Activated naive CD4-positive, alpha-beta T cell treated with anti-CD3 and anti-CD28 coated beads for 36 hours (primary cell): ENCODE results near the gene GLIS2. TPM values are rescaled to one million over a fixed set of nuclear protein-coding genes. Genes with fewer than 3 reads are reported as not detected.
A peak's percentile ranks its signal among the peaks of the same experiment; 100 is the strongest.

ENCODE experiments used
- CTCF ChIA-PET: fragments of 350-600 bp; sonication (Branson Sonifier 250); formaldehyde crosslinking; loops from one replicate; lab custom pipeline; 2021; ENCODE audit warnings: antibody characterized with exemption; lab: Charles Lee
- DNase-seq: peaks from one replicate; pipeline ENCODE4 v3.0.0-alpha.2; 2020
- H3K27ac Mint-ChIP-seq: one replicate; pipeline ENCODE4 v1.8.0; 2021; ENCODE audit warnings: mild to moderate bottlenecking, mixed read lengths
- H3K27me3 Mint-ChIP-seq: one replicate; pipeline ENCODE4 v1.8.0; 2021; ENCODE audit warnings: low read depth, mixed read lengths
- H3K36me3 Mint-ChIP-seq: one replicate; pipeline ENCODE4 v1.8.0; 2021; ENCODE audit warnings: low read depth, mixed read lengths
- H3K4me1 Mint-ChIP-seq: one replicate; pipeline ENCODE4 v1.8.0; 2021; ENCODE audit warnings: low read depth, mixed read lengths
- H3K4me3 Mint-ChIP-seq: one replicate; pipeline ENCODE4 v1.8.0; 2021; ENCODE audit warnings: mild to moderate bottlenecking, moderate library complexity, mixed read lengths
- H3K9me3 Mint-ChIP-seq: one replicate; pipeline ENCODE4 v1.8.0; 2021; ENCODE audit warnings: mixed read lengths
- intact Hi-C: fragments of 100-400 bp; cut with micrococcal nuclease; formaldehyde crosslinking; loops from one replicate; pipeline ENCODE4 v1.15.1; 2023
- total RNA-seq, 2 experiments: library from RNA; stranded (reverse); gene quantifications; one replicate each; pipeline ENCODE4 v1.2.3, GENCODE V29; 2021

Gene GLIS2
- total RNA-seq, 2 experiments from 2014 or later, result 0.12 to 0.24 TPM

- intact Hi-C loops, result no loop called here
- no peaks in the 10 kb centered on the region for H3K27me3 Mint-ChIP-seq
- no peak overlapping the region for H3K4me3 Mint-ChIP-seq
- no peaks in the 10 kb centered on the region for H3K4me1 Mint-ChIP-seq
- peaks cover 7% of the 10 kb centered on the region for H3K36me3 Mint-ChIP-seq
- CTCF ChIA-PET, result interaction anchor here (1.1 kb wide), 1 partner anchor 41 kb away, joined by 4 read pairs; no protein-coding TSS in a partner anchor
- H3K27ac Mint-ChIP-seq, result no peak overlapping the region
- no peak for DNase-seq
- H3K9me3 Mint-ChIP-seq, result no peaks in the 10 kb centered on the region
Measured at GRCh38 chr16:4361944-4362311, 46.1 kb downstream of the GLIS2 start.

- H3K9me3 Mint-ChIP-seq, result no peaks in the 10 kb centered on the region
- CTCF ChIA-PET, result no interaction called here
- peaks cover 7% of the 10 kb centered on the region for H3K36me3 Mint-ChIP-seq
- intact Hi-C loops, result no loop called here
- no peaks in the 10 kb centered on the region for H3K4me1 Mint-ChIP-seq
- no peak overlapping the region for H3K27ac Mint-ChIP-seq
- no peak for DNase-seq
- no peak overlapping the region for H3K4me3 Mint-ChIP-seq
- H3K27me3 Mint-ChIP-seq, result no peaks in the 10 kb centered on the region
Measured at GRCh38 chr16:4362476-4363135, 46.7 kb downstream of the GLIS2 start.

- Mint-ChIP-seq H3K36me3 (peaks cover 3% of the 10 kb centered on the region), H3K9me3 (no peaks in the 10 kb centered on the region), H3K27ac (no peak overlapping the region), H3K27me3 (no peaks in the 10 kb centered on the region), H3K4me1 (no peaks in the 10 kb centered on the region), H3K4me3 (no peak overlapping the region)
- intact Hi-C loops, result no loop called here
- CTCF ChIA-PET, result interaction anchor here (1.4 kb wide), 1 partner anchor 39 kb away, joined by 5 read pairs; no protein-coding TSS in a partner anchor
- DNase-seq, result no peak
Measured at GRCh38 chr16:4364196-4365013, 48.5 kb downstream of the GLIS2 start.

GRCh38 chr16:4365014-4365406 lies 49.1 kb downstream of the GLIS2 start:
- Mint-ChIP-seq H3K36me3 (peaks cover 3% of the 10 kb centered on the region), H3K4me1 (no peaks in the 10 kb centered on the region), H3K9me3 (no peaks in the 10 kb centered on the region), H3K4me3 (no peak overlapping the region), H3K27me3 (no peaks in the 10 kb centered on the region), H3K27ac (no peak overlapping the region)
- no peak for DNase-seq
- CTCF ChIA-PET, result interaction anchor here (1.4 kb wide), 1 partner anchor 38 kb away, joined by 5 read pairs; no protein-coding TSS in a partner anchor
- intact Hi-C loops, result no loop called here

- Mint-ChIP-seq H3K9me3 (no peaks in the 10 kb centered on the region), H3K27me3 (no peaks in the 10 kb centered on the region), H3K4me1 (no peaks in the 10 kb centered on the region), H3K36me3 (peaks cover 3% of the 10 kb centered on the region), H3K27ac (no peak overlapping the region), H3K4me3 (no peak overlapping the region)
- no peak for DNase-seq
- CTCF ChIA-PET, result interaction anchor here (1.4 kb wide), 1 partner anchor 37 kb away, joined by 5 read pairs; no protein-coding TSS in a partner anchor
- intact Hi-C loops, result no loop called here
Measured at GRCh38 chr16:4365615-4366014, 49.7 kb downstream of the GLIS2 start.

- H3K36me3 Mint-ChIP-seq, result peaks cover 3% of the 10 kb centered on the region
- intact Hi-C loops, result no loop called here
- H3K27me3 Mint-ChIP-seq, result no peaks in the 10 kb centered on the region
- CTCF ChIA-PET, result interaction anchor here (0.6 kb wide), 2 partner anchors 72 to 101 kb away, joined by 3 read pairs; no protein-coding TSS in a partner anchor
- H3K4me1 Mint-ChIP-seq, result no peaks in the 10 kb centered on the region
- H3K4me3 Mint-ChIP-seq, result no peak overlapping the region
- DNase-seq, result no peak
- H3K27ac Mint-ChIP-seq, result no peak overlapping the region
- H3K9me3 Mint-ChIP-seq, result no peaks in the 10 kb centered on the region
Measured at GRCh38 chr16:4366016-4366415, 50.1 kb downstream of the GLIS2 start.

GRCh38 chr16:4367393-4367856 lies 51.6 kb downstream of the GLIS2 start:
- Mint-ChIP-seq H3K4me1 (peaks cover 2% of the 10 kb centered on the region), H3K27ac (peak overlapping the region; percentile 61), H3K9me3 (no peaks in the 10 kb centered on the region), H3K4me3 (no peak overlapping the region), H3K36me3 (peaks cover 3% of the 10 kb centered on the region), H3K27me3 (no peaks in the 10 kb centered on the region)
- CTCF ChIA-PET, result no interaction called here
- intact Hi-C loops, result no loop called here
- no peak for DNase-seq

- no peaks in the 10 kb centered on the region for H3K9me3 Mint-ChIP-seq
- peaks cover 4% of the 10 kb centered on the region for H3K4me1 Mint-ChIP-seq
- CTCF ChIA-PET, result interaction anchor here (0.7 to 1.7 kb wide), 2 partner anchors 26 to 33 kb away, joined by 4 to 6 read pairs; no protein-coding TSS in a partner anchor
- no peak overlapping the region for H3K27ac Mint-ChIP-seq
- no peaks in the 10 kb centered on the region for H3K36me3 Mint-ChIP-seq
- no peak overlapping the region for H3K4me3 Mint-ChIP-seq
- DNase-seq, result no peak
- intact Hi-C loops, result no loop called here
- H3K27me3 Mint-ChIP-seq, result no peaks in the 10 kb centered on the region
Measured at GRCh38 chr16:4369007-4369733, 53.3 kb downstream of the GLIS2 start.

- intact Hi-C loops, result loop anchor here (2.0 kb wide), 1 partner anchor 19 kb away; the partner anchor contains the start of gene PAM16
- DNase-seq, result no peak
- CTCF ChIA-PET, result interaction anchor here (1.7 kb wide), 1 partner anchor 32 kb away, joined by 6 read pairs; no protein-coding TSS in a partner anchor
- Mint-ChIP-seq H3K4me1 (peaks cover 4% of the 10 kb centered on the region), H3K27me3 (no peaks in the 10 kb centered on the region), H3K27ac (no peak overlapping the region), H3K4me3 (no peak overlapping the region), H3K9me3 (no peaks in the 10 kb centered on the region), H3K36me3 (no peaks in the 10 kb centered on the region)
Measured at GRCh38 chr16:4370151-4370550, 54.3 kb downstream of the GLIS2 start.

GRCh38 chr16:4370570-4371356 lies 54.9 kb downstream of the GLIS2 start:
- no peaks in the 10 kb centered on the region for H3K27me3 Mint-ChIP-seq
- H3K4me3 Mint-ChIP-seq, result no peak overlapping the region
- CTCF ChIA-PET, result interaction anchor here (1.0 to 1.1 kb wide), 2 partner anchors 11 to 39 kb away, joined by 3 read pairs; no protein-coding TSS in a partner anchor
- no peak overlapping the region for H3K27ac Mint-ChIP-seq
- DNase-seq, result no peak
- no peaks in the 10 kb centered on the region for H3K36me3 Mint-ChIP-seq
- intact Hi-C loops, result loop anchor here (2.0 kb wide), 1 partner anchor 20 kb away; the partner anchor contains the start of gene PAM16
- no peaks in the 10 kb centered on the region for H3K9me3 Mint-ChIP-seq
- H3K4me1 Mint-ChIP-seq, result peaks cover 4% of the 10 kb centered on the region

GRCh38 chr16:4371357-4372000 lies 55.6 kb downstream of the GLIS2 start, which contains the start of gene VASN:
Gene VASN (plus strand): TSS chr16:4371848. CDS start chr16:4380878, 9,030 bp downstream.
- Mint-ChIP-seq H3K9me3 (no peaks in the 10 kb centered on the region), H3K4me3 (peak within 1 kb of the TSS; percentile 64), H3K27me3 (no peaks in the 10 kb centered on the region), H3K27ac (no peak within 1 kb of the TSS), H3K4me1 (peaks cover 4% of the 10 kb centered on the region), H3K36me3 (no peaks in the 10 kb centered on the region)
- CTCF ChIA-PET, result interaction anchor here (1.0 to 1.1 kb wide), 2 partner anchors 12 to 40 kb away, joined by 3 read pairs; no protein-coding TSS in a partner anchor
- intact Hi-C loops, result loop anchor here (2.0 kb wide), 1 partner anchor 21 kb away; the partner anchor contains the start of gene PAM16
- peak; percentile 58 for DNase-seq
